Thoracic aorta (tissue), 2 donors: Measurements from ENCODE around the gene NPAS3. TPM values are rescaled to one million over a fixed set of nuclear protein-coding genes. Genes with fewer than 3 reads are reported as not detected.
A peak's percentile ranks its signal among the peaks of the same experiment; 100 is the strongest.

Experiments
- ATAC-seq: fragments of 150-250 bp; one replicate; pipeline ENCODE4 v1.8.0; 2017; ENCODE audit warnings: low read depth; ENCODE audit not compliant: insufficient number of reproducible peaks, low FRiP score
- DNase-seq: peaks from one replicate; pipeline ENCODE4 v3.0.0-alpha.2; 2020; ENCODE audit warnings: low spot score
- H3K27ac ChIP-seq, 2 donors: fragments of 200-600 bp; sonication (generic); 1 replicate in 1 of 2; 2 replicates in 1 of 2; pipeline ENCODE4 v1.5.1; 2016; ENCODE audit warnings: mild to moderate bottlenecking in 2 of 2, moderate library complexity in 2 of 2
- H3K27me3 ChIP-seq: fragments of 200-600 bp; sonication (generic); replicated peaks from 2 replicates; pipeline ENCODE4 v1.6.0; 2016; ENCODE audit warnings: mild to moderate bottlenecking; ENCODE audit not compliant: insufficient read depth
- H3K36me3 ChIP-seq: fragments of 200-600 bp; sonication (generic); one replicate; pipeline ENCODE4 v1.5.1; 2016
- H3K4me1 ChIP-seq, 2 donors: fragments of 200-600 bp; sonication (generic); 1 replicate in 1 of 2; 2 replicates in 1 of 2; pipeline versions ENCODE4 v1.5.1 to v1.6.0; 2016; ENCODE audit warnings: low read depth in 2 of 2, mild to moderate bottlenecking in 1 of 2; ENCODE audit not compliant: control insufficient read depth in 1 of 2
- H3K4me3 ChIP-seq: fragments of 200-600 bp; sonication (generic); 2 replicates; pipeline ENCODE4 v1.5.1; 2016; ENCODE audit warnings: mild to moderate bottlenecking
- H3K9me3 ChIP-seq: fragments of 200-600 bp; sonication (generic); 2 replicates; pipeline ENCODE4 v1.5.1; 2016
- CTCF ChIP-seq: fragments of 200-600 bp; sonication (generic); IDR thresholded peaks from one replicate; pipeline ENCODE4 v1.5.1; 2019; ENCODE audit warnings: antibody characterized with exemption
- total RNA-seq, 2 donors: library from RNA; depleted of rRNA; stranded (reverse); fragments of >200 nt; gene quantifications; one replicate each; pipeline versions ENCODE4 v1.1.0 to v1.2.3, GENCODE V29; 2016

NPAS3 gene
- total RNA-seq, 2 donors from 2014 or later: 1.1 TPM; not detected in 1

GRCh38 chr14:33290641-33291040 lies 352.0 kb downstream of the NPAS3 start:
- no peaks in the 10 kb centered on the region for H3K9me3 ChIP-seq
- ATAC-seq (no peak), DNase-seq (no peak)
- no peaks in the 10 kb centered on the region for H3K36me3 ChIP-seq
- H3K4me1 ChIP-seq: no peaks in the 10 kb centered on the region
- no peak for TF ChIP-seq CTCF
- no peak overlapping the region for H3K4me3 ChIP-seq
- no peak overlapping the region for H3K27ac ChIP-seq
- H3K27me3 ChIP-seq: no peaks in the 10 kb centered on the region

GRCh38 chr14:33291529-33292104 lies 352.9 kb downstream of the NPAS3 start:
- Histone ChIP-seq H3K4me1 (no peaks in the 10 kb centered on the region), H3K9me3 (no peaks in the 10 kb centered on the region), H3K27ac (no peak overlapping the region), H3K4me3 (no peak overlapping the region), H3K27me3 (no peaks in the 10 kb centered on the region), H3K36me3 (no peaks in the 10 kb centered on the region)
- no peak for TF ChIP-seq CTCF
- no peak for DNase-seq
- no peak for ATAC-seq

GRCh38 chr14:33294419-33294818 lies 355.7 kb downstream of the NPAS3 start:
- Histone ChIP-seq H3K4me1 (no peaks in the 10 kb centered on the region), H3K4me3 (no peak overlapping the region), H3K36me3 (no peaks in the 10 kb centered on the region), H3K9me3 (no peaks in the 10 kb centered on the region), H3K27ac (no peak overlapping the region), H3K27me3 (no peaks in the 10 kb centered on the region)
- no peak for TF ChIP-seq CTCF
- ATAC-seq (no peak), DNase-seq (no peak)

GRCh38 chr14:33297565-33297964 lies 358.9 kb downstream of the NPAS3 start:
- no peaks in the 10 kb centered on the region for H3K27me3 ChIP-seq
- H3K4me3 ChIP-seq: no peak overlapping the region
- TF ChIP-seq CTCF: no peak
- H3K4me1 ChIP-seq: no peaks in the 10 kb centered on the region
- DNase-seq (no peak), ATAC-seq (no peak)
- H3K36me3 ChIP-seq: no peaks in the 10 kb centered on the region
- no peak overlapping the region for H3K27ac ChIP-seq
- H3K9me3 ChIP-seq: no peaks in the 10 kb centered on the region

- peak overlapping the region; percentile 28 for H3K4me3 ChIP-seq
- ATAC-seq (peak; percentile 83), DNase-seq (no peak)
- TF ChIP-seq CTCF: no peak
- H3K36me3 ChIP-seq: no peaks in the 10 kb centered on the region
- H3K9me3 ChIP-seq: no peaks in the 10 kb centered on the region
- no peaks in the 10 kb centered on the region for H3K4me1 ChIP-seq
- no peak overlapping the region for H3K27ac ChIP-seq
- H3K27me3 ChIP-seq: no peaks in the 10 kb centered on the region
Measured at GRCh38 chr14:33307691-33308251, 369.1 kb downstream of the NPAS3 start.
